ENCODE measurements around the gene VIM. TPM values are rescaled to one million over a fixed set of nuclear protein-coding genes. Genes with fewer than 3 reads are reported as not detected.

Gene VIM
- total RNA-seq, 1 donor, result 4,579 TPM

GRCh38 chr10:17219024-17219423 is 9.0 kb upstream of the VIM start:
- no peak for TF ChIP-seq CTCF (IDR thresholded peaks at IDR 0.05; ENCODE audit: insufficient read depth, low read depth, low read length)
- H3K4me3 ChIP-seq (ENCODE audit: low read depth, low read length), result no peak overlapping the region
- DNase-seq (ENCODE audit: low read depth), result no peak

DNA sequence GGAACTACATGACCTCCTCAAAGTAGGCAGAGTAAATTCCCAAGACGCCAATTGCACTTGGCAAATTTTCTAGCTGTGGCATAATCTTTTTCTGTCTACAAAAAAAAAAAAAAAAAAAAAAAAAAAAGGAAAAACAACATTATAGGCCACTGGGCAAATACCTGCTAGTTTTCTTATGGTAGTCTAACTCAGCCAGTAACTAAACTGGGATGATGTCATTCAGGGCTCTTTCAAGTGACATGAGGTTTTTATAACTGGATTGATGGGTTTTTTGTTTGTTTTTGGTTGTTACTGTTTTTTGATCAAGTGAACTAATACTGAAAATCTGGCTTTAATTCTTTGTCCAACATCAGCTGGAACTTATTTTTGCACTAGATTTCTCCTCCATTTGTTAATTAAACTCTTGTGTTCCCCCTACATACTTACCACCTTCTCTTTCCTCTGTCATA is 7.4 kb upstream of the VIM start:
- DNase-seq (ENCODE audit: low read depth), result no peak
- no peak overlapping the region for H3K4me3 ChIP-seq (ENCODE audit: low read depth, low read length)
- TF ChIP-seq CTCF (IDR thresholded peaks at IDR 0.05; ENCODE audit: insufficient read depth, low read depth, low read length), result no peak

DNA sequence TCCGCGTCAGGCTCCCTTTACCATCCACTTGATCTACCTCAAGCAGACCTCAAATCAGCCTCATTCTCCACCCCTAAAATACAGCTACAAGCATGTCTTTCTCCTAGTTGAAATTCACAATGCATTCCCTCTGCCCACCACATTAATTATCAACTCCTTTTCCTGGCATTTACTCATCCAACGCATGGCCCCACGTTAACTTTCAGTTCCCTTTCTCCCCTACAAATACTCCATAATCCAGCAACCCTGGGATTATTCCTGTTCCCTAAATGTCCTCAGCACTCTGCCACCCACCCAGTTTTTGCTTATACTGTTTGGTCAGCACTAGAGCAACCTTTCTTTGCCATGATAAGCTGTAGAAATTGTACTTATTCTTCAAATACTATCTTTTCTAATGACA is 5.7 kb upstream of the VIM start:
- DNase-seq (ENCODE audit: low read depth), result no peak
- no peak overlapping the region for H3K4me3 ChIP-seq (ENCODE audit: low read depth, low read length)
- no peak for TF ChIP-seq CTCF (IDR thresholded peaks at IDR 0.05; ENCODE audit: insufficient read depth, low read depth, low read length)

DNA sequence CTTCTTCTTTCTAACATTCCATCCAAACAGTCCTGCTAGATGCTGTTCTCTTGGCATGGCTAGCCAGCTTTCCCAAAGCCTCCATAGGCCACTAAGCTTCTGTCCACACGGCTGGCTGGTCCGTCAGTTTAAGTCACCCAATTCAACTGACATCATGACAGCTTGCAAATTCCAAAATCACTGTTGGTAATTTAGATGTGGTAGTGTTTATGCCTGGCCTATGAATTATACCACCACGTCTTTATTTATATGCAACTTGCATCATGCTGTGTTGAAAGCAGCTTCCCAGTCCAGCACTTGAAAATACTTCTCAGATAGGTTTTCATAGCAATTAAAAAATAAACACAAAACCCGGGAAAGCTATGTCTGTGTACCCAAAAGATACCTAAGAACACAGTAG is 2.2 kb upstream of the VIM start:
- no peak overlapping the region for H3K4me3 ChIP-seq (ENCODE audit: low read depth, low read length)

GRCh38 chr10:17226891-17227303 is 1.1 kb upstream of the VIM start:
- no peak for TF ChIP-seq CTCF (IDR thresholded peaks at IDR 0.05; ENCODE audit: insufficient read depth, low read depth, low read length)
- peak overlapping the region; percentile 98 for H3K4me3 ChIP-seq (ENCODE audit: low read depth, low read length)

More for the DNA sequence above, 2.2 kb upstream of the VIM start:
- no peak for DNase-seq (ENCODE audit: low read depth)
- no peak for TF ChIP-seq CTCF (IDR thresholded peaks at IDR 0.05; ENCODE audit: insufficient read depth, low read depth, low read length)

DNA sequence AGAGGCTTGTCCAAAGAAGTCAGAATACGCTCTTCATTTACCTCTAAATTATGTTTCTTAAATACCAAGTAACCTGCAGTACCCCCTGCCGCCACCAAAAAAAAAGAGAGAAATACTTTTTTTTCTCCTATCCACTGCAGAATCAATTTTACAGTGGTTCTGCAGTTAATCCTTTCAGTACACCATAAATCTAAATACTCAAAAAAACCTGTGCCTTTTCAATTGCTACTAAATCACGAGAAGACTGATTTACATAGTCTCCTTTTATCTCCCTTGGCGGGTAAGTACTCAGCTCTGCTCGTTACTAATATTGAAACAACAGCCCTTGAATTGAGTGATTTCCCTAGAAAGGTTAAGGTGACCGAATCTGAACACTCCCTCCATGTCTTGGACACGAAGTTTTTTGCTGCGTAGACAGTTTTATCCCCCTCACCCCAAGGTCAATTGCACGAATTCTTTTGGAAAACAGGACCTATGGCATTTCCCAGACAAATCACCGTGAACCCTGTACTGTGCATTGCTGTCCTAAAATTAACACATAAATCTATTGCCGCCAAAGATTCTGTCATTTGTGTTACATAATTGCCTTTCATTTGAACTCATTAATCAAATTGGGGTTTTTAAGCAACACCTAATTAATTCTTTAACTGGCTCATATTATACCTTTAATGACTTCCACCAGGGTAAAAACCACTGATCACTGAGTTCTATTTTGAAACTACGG is 512 bp upstream of the VIM start:
- H3K4me3 ChIP-seq (ENCODE audit: low read depth, low read length), result peak overlapping the region; percentile 98
- DNase-seq (ENCODE audit: low read depth), result no peak
- TF ChIP-seq CTCF (IDR thresholded peaks at IDR 0.05; ENCODE audit: insufficient read depth, low read depth, low read length), result peak; percentile 46

More at GRCh38 chr10:17226891-17227303, 1.1 kb upstream of the VIM start:
- DNase-seq (ENCODE audit: low read depth), result no peak
